ENCODE results near the gene COPS3. TPM values are rescaled to one million over a fixed set of nuclear protein-coding genes. Genes with fewer than 3 reads are reported as not detected.

Gene COPS3
- total and polyA plus RNA-seq, 8 donors = 48.4 to 69.9 (median 64.9) TPM

DNA sequence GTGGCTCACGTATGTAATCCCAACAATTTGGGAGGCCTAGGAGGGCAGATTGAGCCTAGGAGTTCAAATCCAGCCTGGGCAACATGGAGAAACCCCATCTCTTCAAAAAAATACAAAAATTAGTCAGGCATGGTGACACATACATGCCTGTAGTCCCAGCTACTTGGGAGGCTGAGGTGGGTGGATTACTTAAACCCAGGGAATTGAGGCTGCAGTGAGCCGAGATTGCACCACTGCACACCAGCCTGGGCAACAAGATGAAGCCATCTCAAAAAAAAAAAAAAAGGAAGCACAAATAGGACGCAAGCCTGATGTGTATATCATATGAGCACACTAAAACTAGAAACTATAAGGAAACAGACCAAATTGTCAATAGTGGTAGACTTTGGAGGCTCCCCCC lies 27.0 kb downstream of the COPS3 start:
- Histone ChIP-seq H3K27ac (no peak overlapping the region), H3K4me1 (no peaks in the 10 kb centered on the region), H3K9me3 (no peaks in the 10 kb centered on the region), H3K4me3 (no peak overlapping the region), H3K27me3 (no peaks in the 10 kb centered on the region), H3K36me3 (peaks cover 0 to 100% of the 10 kb centered on the region in 2 donors)
- no peak for DNase-seq
- TF ChIP-seq, protein P1, sequence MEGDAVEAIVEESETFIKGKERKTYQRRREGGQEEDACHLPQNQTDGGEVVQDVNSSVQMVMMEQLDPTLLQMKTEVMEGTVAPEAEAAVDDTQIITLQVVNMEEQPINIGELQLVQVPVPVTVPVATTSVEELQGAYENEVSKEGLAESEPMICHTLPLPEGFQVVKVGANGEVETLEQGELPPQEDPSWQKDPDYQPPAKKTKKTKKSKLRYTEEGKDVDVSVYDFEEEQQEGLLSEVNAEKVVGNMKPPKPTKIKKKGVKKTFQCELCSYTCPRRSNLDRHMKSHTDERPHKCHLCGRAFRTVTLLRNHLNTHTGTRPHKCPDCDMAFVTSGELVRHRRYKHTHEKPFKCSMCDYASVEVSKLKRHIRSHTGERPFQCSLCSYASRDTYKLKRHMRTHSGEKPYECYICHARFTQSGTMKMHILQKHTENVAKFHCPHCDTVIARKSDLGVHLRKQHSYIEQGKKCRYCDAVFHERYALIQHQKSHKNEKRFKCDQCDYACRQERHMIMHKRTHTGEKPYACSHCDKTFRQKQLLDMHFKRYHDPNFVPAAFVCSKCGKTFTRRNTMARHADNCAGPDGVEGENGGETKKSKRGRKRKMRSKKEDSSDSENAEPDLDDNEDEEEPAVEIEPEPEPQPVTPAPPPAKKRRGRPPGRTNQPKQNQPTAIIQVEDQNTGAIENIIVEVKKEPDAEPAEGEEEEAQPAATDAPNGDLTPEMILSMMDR (IDR thresholded peaks at IDR 0.05) = no peak
- ATAC-seq = no peak
- intact Hi-C loops (cut with DNase I) = no loop called here

DNA sequence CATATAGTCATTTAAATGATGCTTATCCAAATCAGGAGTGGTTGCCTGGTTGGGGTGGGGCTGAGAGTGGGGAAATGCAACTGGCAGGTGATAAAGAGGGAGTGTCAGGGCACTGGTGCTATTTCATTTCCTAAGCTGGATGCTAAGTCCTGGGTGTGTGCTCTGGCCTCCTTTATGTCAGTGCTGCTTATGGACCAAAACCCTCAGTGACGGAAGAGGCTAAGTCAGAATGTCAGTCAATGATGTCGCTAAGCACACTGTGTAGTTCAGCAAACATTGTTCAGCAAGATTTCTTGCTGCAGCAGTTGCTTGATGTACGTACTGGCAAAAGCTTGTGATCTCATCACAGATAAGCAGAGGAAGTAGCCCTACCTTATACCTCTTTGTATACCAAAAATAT lies 27.6 kb downstream of the COPS3 start:
- Histone ChIP-seq H3K9me3 (no peaks in the 10 kb centered on the region), H3K36me3 (peaks cover 0 to 100% of the 10 kb centered on the region in 2 donors), H3K27me3 (no peaks in the 10 kb centered on the region), H3K27ac (no peak overlapping the region), H3K4me1 (no peaks in the 10 kb centered on the region), H3K4me3 (no peak overlapping the region)
- no peak for ATAC-seq
- TF ChIP-seq, protein P1 (IDR thresholded peaks at IDR 0.05) = no peak
- DNase-seq = no peak
- intact Hi-C loops (cut with DNase I) = no loop called here

DNA sequence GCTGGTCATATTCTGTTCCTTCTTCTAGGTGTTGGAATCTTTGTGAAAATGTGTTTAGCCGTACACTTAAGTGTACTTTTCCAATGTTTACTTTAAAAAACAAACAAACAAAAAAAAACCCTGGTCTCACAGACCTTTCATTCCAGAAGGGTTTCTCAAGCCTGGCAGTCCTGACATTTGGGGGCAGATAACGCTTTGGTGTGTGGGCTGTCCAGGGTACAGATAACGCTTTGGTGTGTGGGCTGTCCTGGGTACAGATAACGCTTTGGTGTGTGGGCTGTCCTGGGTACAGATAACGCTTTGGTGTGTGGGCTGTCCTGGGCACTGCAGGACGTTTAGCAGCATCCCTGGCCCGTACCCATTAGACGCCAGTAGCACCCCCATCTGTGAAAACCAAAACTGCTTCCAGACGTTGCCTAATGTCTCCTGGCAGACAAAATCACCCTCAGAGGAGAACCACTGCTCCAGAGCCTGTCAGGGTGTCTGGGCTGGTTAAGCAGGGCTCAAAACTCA lies 28.8 kb downstream of the COPS3 start:
- H3K4me1 ChIP-seq = no peaks in the 10 kb centered on the region
- intact Hi-C loops (cut with DNase I) = no loop called here
- H3K27ac ChIP-seq = no peak overlapping the region
- no peaks in the 10 kb centered on the region for H3K27me3 ChIP-seq
- TF ChIP-seq, protein P1 (IDR thresholded peaks at IDR 0.05) = no peak
- ATAC-seq (no peak), DNase-seq (no peak)
- no peak overlapping the region for H3K4me3 ChIP-seq
- no peaks in the 10 kb centered on the region for H3K9me3 ChIP-seq
- H3K36me3 ChIP-seq = peaks cover 0 to 100% of the 10 kb centered on the region in 2 donors

DNA sequence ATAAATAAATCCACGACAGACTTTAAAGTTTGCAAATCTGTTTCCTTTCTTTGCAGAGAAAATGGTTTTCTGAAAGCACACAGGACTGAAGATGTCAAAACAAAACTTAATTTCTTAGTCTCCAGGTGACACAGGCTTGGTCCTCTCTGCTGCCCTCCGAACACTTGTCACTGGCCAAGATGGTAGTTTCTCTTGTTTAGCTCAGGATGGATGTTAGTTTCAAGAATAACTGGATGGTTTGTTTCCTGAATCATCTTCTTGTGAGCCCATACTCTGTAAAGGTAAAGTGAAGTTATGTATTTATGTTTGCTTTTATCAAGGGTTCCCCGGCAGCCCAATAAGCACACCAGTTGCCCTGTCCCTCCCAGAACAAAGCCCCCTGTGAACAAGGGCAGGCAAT lies 34.2 kb downstream of the COPS3 start:
- TF ChIP-seq, protein P1 (IDR thresholded peaks at IDR 0.05) = no peak
- Histone ChIP-seq H3K27me3 (no peaks in the 10 kb centered on the region), H3K27ac (no peak overlapping the region), H3K4me1 (no peaks in the 10 kb centered on the region), H3K9me3 (no peaks in the 10 kb centered on the region), H3K36me3 (peaks cover 0 to 66% of the 10 kb centered on the region in 2 donors), H3K4me3 (no peak overlapping the region)
- DNase-seq (no peak), ATAC-seq (no peak)
- intact Hi-C loops (cut with DNase I) = no loop called here

DNA sequence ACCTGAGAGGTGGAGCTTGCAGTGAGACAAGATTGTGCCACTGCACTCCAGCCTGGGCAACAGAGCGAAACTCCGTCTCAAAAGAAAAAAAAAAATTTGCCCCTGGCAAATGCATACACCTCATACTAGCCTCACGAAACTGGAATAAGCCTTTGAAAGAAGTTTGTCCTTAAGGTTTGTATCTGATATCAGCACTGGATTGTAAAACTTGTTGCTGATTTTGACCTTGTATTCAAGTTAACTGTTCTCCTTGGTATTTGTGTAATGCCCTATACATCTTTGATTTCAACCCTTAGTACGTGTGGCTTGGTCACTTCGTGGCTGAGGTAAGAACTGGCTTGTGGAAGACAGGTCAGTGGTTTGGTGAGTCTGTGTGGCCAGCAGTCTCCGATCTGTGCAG lies 37.9 kb downstream of the COPS3 start:
- H3K27me3 ChIP-seq = no peaks in the 10 kb centered on the region
- peaks cover 0 to 29% of the 10 kb centered on the region in 2 donors for H3K36me3 ChIP-seq
- ATAC-seq (no peak), DNase-seq (no peak)
- TF ChIP-seq, protein P1 (IDR thresholded peaks at IDR 0.05) = no peak
- H3K9me3 ChIP-seq = no peaks in the 10 kb centered on the region
- H3K4me3 ChIP-seq = no peak overlapping the region
- intact Hi-C loops (cut with DNase I) = no loop called here
- H3K4me1 ChIP-seq = peaks cover 0 to 5% of the 10 kb centered on the region in 2 donors
- no peak overlapping the region for H3K27ac ChIP-seq

Measured in left lung (tissue), 10 donors.